MV-4-11 (cell line): Measurements from ENCODE around the gene LGALS3BP.
A peak's percentile ranks its signal among the peaks of the same experiment; 100 is the strongest.

Experiments used
- DNase-seq: peaks from one replicate; lab custom pipeline; 2025; lab: John Stamatoyannopoulos, UW

Gene LGALS3BP

GRCh38 chr17:78999056-78999768 lies 19.5 kb upstream of the LGALS3BP start:
- DNase-seq, result no peak

DNA sequence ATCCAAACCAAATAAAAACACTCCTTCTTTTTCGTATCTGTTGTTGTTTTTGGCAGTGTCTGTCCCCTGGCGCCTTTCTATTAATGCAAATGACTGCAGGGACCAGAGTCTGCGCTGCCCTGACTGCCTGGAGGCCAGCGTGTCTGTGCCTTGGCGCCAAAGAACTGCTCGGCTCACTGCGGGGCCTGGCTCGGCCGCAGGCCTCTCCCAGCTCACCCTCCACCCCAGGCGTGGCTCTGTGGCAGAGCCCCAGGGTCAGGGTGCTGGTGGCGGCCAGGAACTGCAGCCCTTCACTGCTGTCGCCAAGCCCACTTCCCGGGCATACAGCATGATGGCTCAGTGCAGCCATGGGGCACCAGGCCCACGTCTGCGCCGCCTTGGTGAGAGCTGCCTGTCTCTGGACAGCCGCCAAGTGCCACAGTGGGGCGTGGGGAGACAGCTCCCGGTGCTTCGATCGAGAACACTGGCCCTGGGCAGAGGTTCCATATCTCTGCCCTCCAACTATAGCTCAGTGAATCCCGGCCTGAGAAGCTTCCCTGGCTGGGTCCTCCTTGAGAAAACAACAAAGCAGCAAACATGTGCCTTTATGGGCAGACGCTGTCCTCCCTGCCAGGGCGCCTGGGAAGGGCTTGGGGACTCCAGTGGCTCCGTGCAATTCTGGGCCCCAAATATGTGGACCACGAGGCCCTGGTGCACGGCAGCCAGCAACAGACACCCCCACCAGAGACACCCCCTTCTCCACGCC lies 18.8 kb upstream of the LGALS3BP start:
- DNase-seq, result no peak

DNA sequence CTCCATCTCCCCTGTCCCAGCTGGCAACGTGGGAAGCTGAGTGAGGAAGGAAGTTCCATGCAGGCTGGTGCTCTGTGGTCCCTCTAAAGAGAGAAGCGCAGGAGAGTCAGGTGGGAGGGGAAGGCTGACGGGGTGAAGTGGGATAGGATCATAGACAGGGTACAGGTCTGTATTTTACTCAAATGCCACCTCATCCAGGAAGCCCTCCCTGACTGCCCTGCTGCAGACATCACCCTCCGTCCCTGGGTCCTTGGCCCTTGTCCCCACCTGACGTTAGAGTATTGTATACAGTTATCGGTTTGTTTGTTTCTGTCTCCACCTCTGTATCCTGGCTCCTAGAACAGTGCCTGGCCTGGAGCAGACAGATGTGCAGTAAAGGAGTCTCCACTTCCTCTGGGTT lies 18.2 kb upstream of the LGALS3BP start:
- DNase-seq, result no peak

GRCh38 chr17:78997231-78997741 lies 17.6 kb upstream of the LGALS3BP start:
- no peak for DNase-seq

GRCh38 chr17:78996781-78997201 lies 17.1 kb upstream of the LGALS3BP start:
- DNase-seq, result no peak

GRCh38 chr17:78995761-78996451 lies 16.2 kb upstream of the LGALS3BP start:
- DNase-seq, result no peak

GRCh38 chr17:78995022-78995760 lies 15.5 kb upstream of the LGALS3BP start:
- no peak for DNase-seq

- DNase-seq, result no peak
Observed at GRCh38 chr17:78993981-78994671, 14.4 kb upstream of the LGALS3BP start.

- no peak for DNase-seq
Observed at GRCh38 chr17:78993241-78993956, 13.7 kb upstream of the LGALS3BP start.

DNA sequence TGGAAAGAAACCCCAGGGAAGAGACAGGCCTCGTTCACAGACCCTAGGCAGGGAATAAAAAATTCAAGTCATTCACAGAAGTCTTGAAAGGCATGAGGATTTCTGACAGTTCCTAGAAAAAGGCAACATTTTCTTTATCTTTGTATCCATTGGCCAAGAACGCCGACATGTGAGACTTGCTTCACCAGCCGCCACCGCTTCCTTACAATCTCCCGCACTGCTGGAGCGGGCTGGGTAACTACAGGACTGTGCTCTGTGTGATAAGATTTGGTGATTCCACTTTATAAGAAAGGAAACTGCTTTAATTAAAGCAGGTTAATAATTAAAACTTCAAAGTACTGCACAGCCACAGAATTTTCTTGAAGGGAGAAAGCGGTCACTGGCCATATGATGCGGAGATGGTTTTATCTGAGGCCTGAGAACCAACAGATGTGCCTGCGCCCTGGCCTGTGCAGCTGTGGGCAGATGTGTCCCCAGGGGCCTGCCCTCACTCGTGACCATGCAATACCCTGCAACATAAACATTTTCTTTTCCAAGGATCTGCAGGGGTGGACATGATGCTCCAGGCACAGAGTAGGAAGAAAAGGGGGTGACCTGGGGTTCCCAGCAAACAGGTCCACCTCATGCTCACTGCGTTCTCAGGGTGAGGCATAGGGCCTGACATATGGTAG lies 13.0 kb upstream of the LGALS3BP start:
- no peak for DNase-seq

- no peak for DNase-seq
Observed at GRCh38 chr17:78991906-78992532, 12.3 kb upstream of the LGALS3BP start.

DNA sequence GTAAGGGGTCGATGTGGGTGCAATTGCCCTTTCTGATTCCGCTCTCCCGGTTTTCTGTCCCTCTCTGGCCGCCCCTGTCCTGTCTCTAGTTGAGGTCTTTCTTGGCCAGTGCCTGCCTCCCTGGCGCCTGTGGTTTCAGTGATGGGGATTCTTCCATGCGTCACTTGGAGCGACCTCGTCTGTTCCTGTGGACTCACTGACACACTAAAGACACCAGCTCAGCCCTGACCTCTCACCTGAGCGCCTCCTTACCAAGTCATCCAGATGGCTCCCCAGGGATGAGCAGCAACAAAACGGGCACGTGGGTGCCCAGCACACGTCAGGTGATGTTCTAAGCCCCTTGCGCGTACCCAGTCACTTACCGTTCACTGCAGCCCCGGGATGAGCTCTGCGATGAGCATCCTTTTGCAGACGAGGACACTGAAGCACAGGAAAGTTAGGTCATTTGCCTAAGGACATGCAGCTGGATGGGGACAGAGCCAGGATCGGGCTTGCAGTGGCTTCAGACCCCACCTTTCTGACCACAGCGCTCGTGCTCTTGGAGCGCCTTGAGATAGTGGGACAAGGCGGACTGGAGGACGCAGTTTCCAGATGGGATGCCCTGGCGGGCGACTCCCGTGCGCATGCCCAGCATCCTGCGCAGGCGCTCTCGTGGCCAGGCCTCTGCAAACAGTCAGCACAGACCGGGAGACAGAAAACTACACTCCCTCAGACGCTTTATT lies 11.5 kb upstream of the LGALS3BP start:
- DNase-seq, result no peak

DNA sequence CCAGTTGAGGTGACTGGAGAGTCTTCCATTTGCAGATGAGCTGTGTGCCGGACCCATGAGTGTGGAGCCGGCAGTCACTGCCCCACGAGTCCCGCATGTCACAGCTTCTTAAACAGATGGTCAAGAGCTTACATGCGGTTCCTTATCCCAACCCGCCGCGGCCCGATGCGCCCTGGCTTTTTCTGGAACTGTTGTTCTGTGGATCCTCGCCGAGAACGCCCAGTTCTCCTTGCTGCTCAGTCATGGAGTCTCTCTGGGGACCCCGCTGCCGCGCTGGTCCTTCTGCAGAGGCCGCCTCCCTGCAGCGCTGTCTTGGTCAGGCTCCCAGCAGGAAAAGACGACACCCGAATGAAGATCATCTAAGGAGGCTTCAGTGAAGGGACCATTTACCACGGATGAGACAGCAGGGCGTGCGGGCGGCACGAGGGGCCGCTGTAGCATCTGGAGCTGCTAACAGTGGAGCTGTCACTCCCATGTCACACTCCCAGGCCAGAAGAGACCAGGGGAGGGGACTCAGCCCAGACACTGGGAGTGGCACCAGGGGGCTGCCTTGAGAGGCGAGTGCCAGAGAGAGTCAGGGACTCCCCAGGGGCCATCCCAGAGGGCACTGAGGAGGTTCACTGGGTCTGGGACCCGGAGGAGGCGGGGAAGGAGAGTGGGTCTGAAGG lies 10.8 kb upstream of the LGALS3BP start:
- no peak for DNase-seq

DNA sequence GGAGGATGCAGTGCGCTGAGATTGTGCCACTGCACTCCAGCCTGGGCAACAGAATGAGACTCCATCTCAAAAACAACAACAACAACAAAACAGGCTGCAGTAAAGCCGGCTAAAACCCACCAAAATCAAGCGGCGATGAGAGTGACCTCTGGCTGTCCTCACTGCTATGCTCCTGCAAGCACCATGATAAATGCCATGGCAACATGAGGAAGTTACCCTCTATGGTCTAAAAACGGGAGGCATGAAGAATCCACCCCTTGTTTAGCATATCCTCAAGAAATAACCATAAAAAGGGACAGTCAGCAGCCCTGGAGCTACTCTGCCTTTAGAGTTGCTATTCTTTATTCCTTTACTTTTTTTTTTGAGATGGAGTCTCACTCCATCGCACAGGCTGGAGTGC lies 8.4 kb upstream of the LGALS3BP start:
- peak; percentile 6 for DNase-seq

- DNase-seq, result peak; percentile 74
Observed at GRCh38 chr17:78986649-78987328, 7.1 kb upstream of the LGALS3BP start.

GRCh38 chr17:78986048-78986648 lies 6.4 kb upstream of the LGALS3BP start:
- DNase-seq, result peak; percentile 83

- no peak for DNase-seq
Observed at GRCh38 chr17:78985395-78985794, 5.7 kb upstream of the LGALS3BP start.
